Measurements from ENCODE around the gene PLA2G2F. TPM values are rescaled to one million over a fixed set of nuclear protein-coding genes. Genes with fewer than 3 reads are reported as not detected.

Gene PLA2G2F
- total and polyA plus RNA-seq, 10 of the 15 experiments (the other 5 are each of a cell fraction or from before 2014, with no cell fraction given): 0.03 TPM; not detected in 9

DNA sequence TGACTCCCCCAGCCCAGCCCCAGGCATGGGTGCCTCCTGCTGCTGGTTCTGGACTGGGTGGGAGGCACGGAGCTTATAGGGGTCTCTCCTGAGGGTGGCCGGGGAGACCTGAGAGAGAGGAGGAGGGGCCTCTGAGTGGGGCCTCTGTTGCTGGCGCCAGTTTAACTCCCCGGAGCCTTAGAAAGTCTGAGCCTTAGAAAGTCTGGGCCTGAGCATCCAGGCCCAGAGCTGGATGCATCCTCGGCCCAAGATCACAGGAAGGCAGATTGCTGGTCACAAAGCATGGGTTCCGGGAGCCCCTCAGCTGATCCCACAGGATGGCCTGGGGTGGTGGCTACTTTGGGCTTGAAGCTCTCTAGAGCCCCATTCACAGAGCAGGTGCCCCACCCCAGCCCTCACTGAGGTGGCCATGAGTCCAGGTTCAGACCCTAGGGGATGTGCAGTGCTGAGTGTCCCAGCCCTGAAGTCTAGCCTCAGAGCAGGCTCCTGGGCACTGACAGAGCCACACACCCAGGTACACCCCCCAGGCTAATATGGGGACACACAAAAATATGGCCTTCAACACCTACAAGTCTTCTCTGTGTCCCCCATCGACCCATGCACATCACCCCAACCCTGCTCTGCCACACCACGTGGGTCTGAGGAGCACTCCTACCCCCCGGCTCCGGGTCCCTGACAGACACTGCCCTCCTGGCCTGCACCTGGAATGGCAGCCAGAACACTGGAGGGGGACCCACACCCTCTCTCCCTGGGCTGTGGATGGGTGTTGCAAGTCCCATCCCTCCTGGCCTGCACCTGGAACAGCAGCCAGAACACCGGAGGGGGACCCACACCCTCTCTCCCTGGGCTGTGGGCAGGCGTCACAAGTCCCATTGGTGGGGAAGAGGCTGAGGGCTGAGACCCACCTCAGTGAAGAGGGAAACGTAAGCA is 9.7 kb downstream of the PLA2G2F start:
- Histone ChIP-seq H3K36me3 (ENCODE audit: control insufficient read depth in 2 of 2, insufficient read depth in 2 of 2, low read length in 1 of 2) (no peaks in the 10 kb centered on the region), H3K9me3 (replicated peaks; ENCODE audit: control insufficient read depth, insufficient read depth, low read length) (no peaks in the 10 kb centered on the region), H3K4me1 (ENCODE audit: control insufficient read depth, insufficient read depth, low read length) (peaks cover under 1% of the 10 kb centered on the region), H3K27me3 (replicated peaks in 1 of 2; ENCODE audit: control insufficient read depth in 2 of 2, insufficient read depth in 2 of 2, low read length in 1 of 2) (no peaks in the 10 kb centered on the region), H2AFZ (ENCODE audit: control insufficient read depth, low read depth, low read length) (no peak overlapping the region), H3K79me2 (ENCODE audit: control insufficient read depth, insufficient read depth, low read length) (no peaks in the 10 kb centered on the region), H3K4me2 (ENCODE audit: control insufficient read depth, insufficient read depth) (no peak overlapping the region), H4K20me1 (ENCODE audit: control insufficient read depth, insufficient read depth) (no peaks in the 10 kb centered on the region), H3K27ac (ENCODE audit: control insufficient read depth, insufficient read depth) (no peak overlapping the region), H3K9ac (ENCODE audit: control insufficient read depth, insufficient read depth, low read length) (no peak overlapping the region), H3K4me3 (no peak overlapping the region)
- RAD21 ChIA-PET (ENCODE audit: unreplicated experiment): no interaction called here
- SMC1A ChIA-PET (ENCODE audit: uncharacterized antibody, unreplicated experiment): interaction anchor here (0.7 to 6.0 kb wide), 3 partner anchors 48 to 229 kb away, joined by 3 to 31 read pairs (median 5); no protein-coding TSS in a partner anchor
- in situ Hi-C loops (cut with MboI) (no loop called here), intact Hi-C loops (cut with micrococcal nuclease; ENCODE audit: unreplicated experiment) (no loop called here)
- DNase-seq (ENCODE audit: low read depth, low spot score): no peak
- ATAC-seq: no peak
- no peak for FAIRE-seq
- CTCF ChIA-PET: interaction anchor here (10.8 kb wide), 1 partner anchor 49 kb away, joined by 181 read pairs; no protein-coding TSS in a partner anchor
- WGBS (ENCODE audit: insufficient coverage, insufficient replicate concordance, low lambda C conversion rate, missing lambda C conversion rate): 44% methylated on average over 13 of the region's 13 CpGs
- TF ChIP-seq BACH1 (IDR thresholded peaks at IDR 0.05; ENCODE audit: borderline replicate concordance): no peak
- BruUV-seq (replicated peaks): no TSS peak
- POLR2A ChIA-PET: no interaction called here

DNA sequence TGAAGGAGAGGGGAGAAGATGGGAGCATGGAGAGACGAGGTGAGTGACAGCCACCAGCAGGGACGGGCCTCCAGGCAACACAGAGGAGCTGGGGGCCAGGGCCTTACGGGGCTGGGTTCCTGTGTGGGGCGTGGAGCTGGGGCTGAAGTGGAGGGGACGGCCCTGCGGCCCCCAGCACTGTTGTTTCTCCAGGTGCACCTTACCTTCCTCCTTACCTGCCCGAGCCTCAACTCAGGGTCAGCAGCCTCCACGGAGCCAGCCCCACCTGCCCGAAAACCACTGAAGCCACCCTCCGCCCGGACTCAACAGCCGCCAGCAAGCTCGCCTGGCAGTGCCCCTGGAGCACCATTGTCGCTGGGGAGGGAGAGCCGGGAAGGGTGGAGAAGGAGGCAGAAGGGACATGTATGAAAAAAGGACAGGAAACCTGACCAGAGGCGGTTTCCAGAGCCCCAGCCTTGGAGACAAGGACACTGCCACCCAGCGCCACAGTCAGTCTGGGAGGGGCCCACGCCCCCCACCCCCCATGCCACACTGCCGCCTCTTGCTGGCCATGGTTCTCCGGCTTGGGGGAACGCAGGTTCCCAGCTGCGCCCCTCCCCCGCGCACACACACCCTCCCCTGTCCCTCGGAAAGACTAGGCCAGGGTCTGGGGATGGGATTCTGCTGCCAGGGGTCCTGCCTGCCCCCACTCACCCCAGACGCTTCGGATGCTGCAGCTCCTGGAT is 10.6 kb downstream of the PLA2G2F start:
- intact Hi-C loops (cut with micrococcal nuclease; ENCODE audit: unreplicated experiment): loop anchor here (5.0 kb wide), 1 partner anchor 48 kb away; no protein-coding TSS in a partner anchor
- TF ChIP-seq ZZZ3 (IDR thresholded peaks at IDR 0.05; ENCODE audit: control insufficient read depth, insufficient read length, low read depth) (no peak), EZH2 (IDR thresholded peaks at IDR 0.05; ENCODE audit: borderline replicate concordance, control insufficient read depth, low read depth, low read length) (no peak), ELK1 (IDR thresholded peaks at IDR 0.05; ENCODE audit: low read depth, low read length) (no peak), ZBTB11 (CRISPR knock-in tag; IDR thresholded peaks at IDR 0.05) (no peak), JUND (IDR thresholded peaks at IDR 0.05; ENCODE audit: low read depth, low read length) (no peak), MXI1 (IDR thresholded peaks at IDR 0.05; ENCODE audit: low read depth, low read length) (no peak), KLF5 (IDR thresholded peaks at IDR 0.05; ENCODE audit: partially characterized antibody) (no peak), STAT3 (IDR thresholded peaks at IDR 0.05; ENCODE audit: low read depth, low read length) (no peak)

More for the DNA sequence above, 10.6 kb downstream of the PLA2G2F start:
- in situ Hi-C loops (cut with MboI): loop anchor here (5.0 kb wide), 1 partner anchor 232 kb away; no protein-coding TSS in a partner anchor
- ChIA-PET POLR2A (no interaction called here), CTCF (interaction anchor here (10.8 kb wide), 1 partner anchor 50 kb away, joined by 181 read pairs; no protein-coding TSS in a partner anchor), SMC1A (ENCODE audit: uncharacterized antibody, unreplicated experiment) (interaction anchor here (0.7 to 6.0 kb wide), 2 partner anchors 49 to 229 kb away, joined by 5 to 31 read pairs; no protein-coding TSS in a partner anchor), RAD21 (ENCODE audit: unreplicated experiment) (interaction anchor here (0.7 to 4.2 kb wide), 2 partner anchors 49 to 232 kb away, joined by 4 to 91 read pairs; no protein-coding TSS in a partner anchor)
- BruUV-seq (replicated peaks): no TSS peak
- FAIRE-seq (no peak), ATAC-seq (no peak), DNase-seq (ENCODE audit: low read depth, low spot score) (no peak)
- H2AFZ ChIP-seq (ENCODE audit: control insufficient read depth, low read depth, low read length): no peak overlapping the region
- H3K36me3 ChIP-seq (ENCODE audit: control insufficient read depth in 2 of 2, insufficient read depth in 2 of 2, low read length in 1 of 2): no peaks in the 10 kb centered on the region
- H3K79me2 ChIP-seq (ENCODE audit: control insufficient read depth, insufficient read depth, low read length): no peaks in the 10 kb centered on the region
- no peak overlapping the region for H3K27ac ChIP-seq (ENCODE audit: control insufficient read depth, insufficient read depth)
- H3K4me1 ChIP-seq (ENCODE audit: control insufficient read depth, insufficient read depth, low read length): peaks cover 9% of the 10 kb centered on the region
- H3K4me2 ChIP-seq (ENCODE audit: control insufficient read depth, insufficient read depth): no peak overlapping the region
- H3K4me3 ChIP-seq: no peak overlapping the region
- H3K9me3 ChIP-seq (replicated peaks; ENCODE audit: control insufficient read depth, insufficient read depth, low read length): no peaks in the 10 kb centered on the region
- no peaks in the 10 kb centered on the region for H3K27me3 ChIP-seq (replicated peaks in 1 of 2; ENCODE audit: control insufficient read depth in 2 of 2, insufficient read depth in 2 of 2, low read length in 1 of 2)
- 63% methylated on average over 23 of the region's 27 CpGs for WGBS (ENCODE audit: insufficient coverage, insufficient replicate concordance, low lambda C conversion rate, missing lambda C conversion rate)
- no peak overlapping the region for H3K9ac ChIP-seq (ENCODE audit: control insufficient read depth, insufficient read depth, low read length)
- H4K20me1 ChIP-seq (ENCODE audit: control insufficient read depth, insufficient read depth): no peaks in the 10 kb centered on the region

Measured in GM12878 (cell line).